ENCODE results near the gene TRIM72. TPM values are rescaled to one million over a fixed set of nuclear protein-coding genes. Genes with fewer than 3 reads are reported as not detected.

TRIM72 gene
- total and polyA plus RNA-seq, 2 of the 8 experiments (the other 6 are each of a cell fraction or from before 2014, with no cell fraction given): 0.57 to 2.1 TPM

- TF ChIP-seq CHD7 (IDR thresholded peaks at IDR 0.05; ENCODE audit: insufficient replicate concordance, low read length) (no peak), RAD21 (IDR thresholded peaks at IDR 0.05 in 1 of 2, conservative IDR thresholded peaks at IDR 0.05 in 1 of 2; ENCODE audit: low read depth in 2 of 2, low read length in 2 of 2) (no peak), SP2 (IDR thresholded peaks at IDR 0.05; ENCODE audit: low read length) (no peak), SIN3A (conservative IDR thresholded peaks at IDR 0.05 in 1 of 2, IDR thresholded peaks at IDR 0.05 in 1 of 2; ENCODE audit: low read depth in 1 of 2, low read length in 2 of 2) (0 out of 4 replicates have a peak, but pooled peaks of 1 of the 2 experiments have one; percentile 14)
Measured at GRCh38 chr16:31202414-31203375, 11.2 kb upstream of the TRIM72 start, which contains the start of gene PYCARD (continued).

All from H1 (cell line).